DOHH2 (cell line): ENCODE results near the gene EFNA5.

Experiments
- CTCF ChIP-seq: fragments of 200-600 bp; sonication (generic); IDR thresholded peaks from one replicate; pipeline ENCODE4 v1.5.1; 2014; ENCODE audit warnings: antibody characterized with exemption, mild to moderate bottlenecking, low read depth, low read length; ENCODE audit not compliant: poor library complexity, severe bottlenecking
- EZH2phosphoT487 ChIP-seq: fragments of 200-600 bp; sonication (generic); IDR thresholded peaks from 2 replicates; pipeline ENCODE4 v1.6.1; 2017; ENCODE audit warnings: borderline replicate concordance, mild to moderate bottlenecking, antibody characterized with exemption, low read length, moderate library complexity, mixed read lengths

DNA sequence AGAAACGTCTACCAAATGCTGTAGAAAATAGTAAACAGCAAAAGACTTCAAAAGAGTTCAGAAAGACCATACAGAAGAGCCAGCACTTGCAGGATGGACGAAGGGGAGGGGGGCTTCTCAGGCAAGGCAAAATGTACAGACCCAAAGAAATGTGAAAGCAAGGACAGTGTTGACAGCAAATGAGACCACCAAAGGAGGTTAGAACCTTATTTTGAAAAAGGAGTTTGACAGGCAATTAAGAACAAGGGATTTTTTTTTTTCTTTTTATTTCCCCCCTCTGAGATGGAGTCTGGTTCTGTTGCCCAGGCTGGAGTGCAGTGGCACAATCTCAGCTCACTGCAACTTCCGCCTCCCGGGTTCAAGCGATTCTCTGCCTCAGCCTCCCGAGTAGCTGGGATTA lies 223.2 kb downstream of the EFNA5 start:
- no peak for TF ChIP-seq CTCF
- no peak for TF ChIP-seq EZH2phosphoT487
